Stimulated activated CD8-positive, alpha-beta memory T cell treated with anti-CD3 and anti-CD28 coated beads, Interleukin-4, amount 100 ng/mL, for 4 hours (primary cell): ENCODE data around the gene ZKSCAN8.

ENCODE experiments used
- DNase-seq, 2 donors: peaks; one replicate each; pipeline ENCODE4 v3.0.0-alpha.2; 2020; ENCODE audit warnings: low read depth in 2 of 2, low spot score in 1 of 2

The ZKSCAN8 gene

DNA sequence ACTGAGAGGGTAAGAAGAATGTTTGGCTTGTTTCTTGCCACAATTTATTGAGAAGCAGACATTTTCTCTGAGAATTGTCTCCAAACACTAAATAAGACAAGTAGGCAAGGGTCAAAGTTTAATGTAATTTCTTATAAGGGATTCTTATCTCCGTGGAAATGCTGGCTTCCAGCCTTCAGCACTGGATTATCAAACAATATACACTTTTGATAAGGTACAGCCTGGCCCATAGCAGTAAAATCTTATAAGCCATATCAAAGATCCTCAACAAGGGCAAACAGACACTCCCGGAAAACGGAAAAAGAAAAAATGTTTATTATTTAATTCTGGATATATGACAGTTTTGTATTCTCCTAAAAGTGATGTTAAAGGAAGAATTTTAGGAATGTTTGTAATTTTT, 64.8 kb downstream of the ZKSCAN8 start:
- no peak for DNase-seq

DNA sequence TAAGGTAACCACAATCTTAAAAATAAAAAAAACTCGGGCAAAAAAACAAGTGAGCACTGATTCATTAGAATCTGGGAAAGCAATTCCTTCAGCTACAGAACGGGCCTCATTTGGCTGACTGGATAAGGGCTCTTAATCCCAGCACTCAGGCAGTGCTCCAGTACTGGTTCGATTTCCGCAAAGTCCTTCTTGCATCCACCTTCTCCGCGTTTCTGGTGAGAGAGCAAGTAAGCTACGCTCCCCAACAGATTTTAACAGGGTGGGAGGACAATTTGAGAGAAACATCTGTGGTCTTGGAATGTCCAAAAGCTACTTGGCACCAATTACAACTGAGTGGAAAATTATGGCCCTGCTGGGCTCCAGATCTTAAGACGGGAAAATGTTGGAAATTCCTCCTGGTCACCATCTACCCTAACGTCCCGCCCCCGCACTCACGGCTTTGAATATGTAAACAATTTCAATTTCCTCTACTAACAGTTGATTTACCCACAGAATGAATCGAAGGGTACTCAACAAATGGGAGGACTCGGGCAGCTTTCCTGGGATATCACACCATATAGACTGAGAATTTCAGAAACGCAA, 65.3 kb downstream of the ZKSCAN8 start:
- no peak for DNase-seq

DNA sequence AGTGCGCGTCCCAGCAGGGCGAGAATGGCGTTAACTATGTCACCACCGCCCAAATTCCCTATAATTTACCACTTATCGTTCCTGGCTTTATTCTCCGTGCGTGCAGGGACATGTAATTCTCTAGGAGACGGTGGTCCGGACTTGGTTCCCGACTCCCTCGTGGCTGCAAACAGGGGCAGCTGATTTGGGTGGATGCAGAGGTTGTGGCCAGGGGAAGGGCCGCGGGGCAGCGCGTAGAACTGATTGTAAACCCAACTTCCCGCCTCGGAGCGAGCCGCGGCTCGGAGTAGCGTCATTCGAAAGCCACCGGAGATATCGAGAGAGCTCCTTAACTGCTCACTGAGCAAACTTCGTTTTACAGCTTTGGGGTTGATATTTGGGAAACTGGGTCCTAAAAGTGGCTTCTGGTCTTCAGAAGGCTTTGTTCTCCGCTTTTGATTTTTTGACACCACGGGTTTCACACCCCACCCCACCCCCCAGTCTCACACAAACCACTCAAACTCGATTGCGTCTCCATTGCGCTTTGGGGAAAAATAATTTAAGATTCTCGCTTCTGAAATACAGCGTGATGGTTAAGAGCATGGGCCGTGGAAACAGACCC, 65.9 kb downstream of the ZKSCAN8 start:
- no peak for DNase-seq

DNA sequence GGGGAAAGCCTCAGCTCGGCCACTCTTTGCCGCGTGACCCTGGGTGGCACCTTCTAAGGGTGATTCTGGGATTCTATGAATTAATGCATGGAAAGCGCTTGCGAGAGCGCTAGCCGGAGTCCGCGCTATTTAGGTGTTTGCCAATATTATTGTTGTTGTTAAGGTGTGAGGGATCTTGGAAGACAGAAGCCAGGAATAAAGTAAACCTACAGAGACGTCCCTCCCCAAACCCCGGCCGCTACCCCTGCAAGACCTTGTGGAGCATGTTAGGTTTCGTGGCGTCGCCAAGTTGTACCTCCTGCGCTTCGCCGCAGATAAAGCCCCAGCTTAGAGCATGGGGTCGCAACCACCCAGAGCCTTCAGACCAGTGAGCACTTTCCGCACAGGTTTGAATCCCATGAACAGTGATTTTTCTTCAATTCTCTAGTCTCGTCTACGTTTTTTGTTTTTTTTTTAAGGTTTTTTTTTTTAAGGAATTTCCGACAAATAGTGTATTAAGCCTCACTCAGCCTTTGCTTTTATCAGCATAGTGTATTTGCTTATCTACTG, 66.5 kb downstream of the ZKSCAN8 start:
- no peak for DNase-seq
